ENCODE results near the gene ANKRD33B. TPM values are rescaled to one million over a fixed set of nuclear protein-coding genes. Genes with fewer than 3 reads are reported as not detected.
"Not testable (repeated sequence)": the region's sequence is repeated elsewhere in the genome, so short reads cannot be mapped to it uniquely, and the experiment has no call there.

ANKRD33B gene
- 1.7 TPM for total RNA-seq
- polyA plus RNA-seq (ENCODE audit: insufficient read depth in 1 of 8, insufficient read length in 8 of 8, low replicate concordance in 1 of 8), result 1 to 10 TPM; 1.1 to 1.9 (median 1.4) TPM
- long read RNA-seq, donor 1, result 0 reads
- long read RNA-seq, donor 2, result 0 reads
- long read RNA-seq, donor 3, full-length matches to known transcripts, result 1 of 1 reads
- long read RNA-seq, donor 3, partial matches to known transcripts, result 0 of 1 reads
- long read RNA-seq, donor 3, other reads (novel, unspliced or antisense), result 0 of 1 reads
- long read RNA-seq, donor 4, result 0 reads
- long read RNA-seq, donor 5, full-length matches to known transcripts, result 1 of 1 reads
- long read RNA-seq, donor 5, partial matches to known transcripts, result 0 of 1 reads
- long read RNA-seq, donor 5, other reads (novel, unspliced or antisense), result 0 of 1 reads
- long read RNA-seq, donor 6, result 0 reads
- long read RNA-seq, donor 7, result 0 reads
- long read RNA-seq, donor 8, result 0 reads
- long read RNA-seq, donor 9, result 0 reads
- long read RNA-seq, donor 10, result 0 reads
- long read RNA-seq, donor 11, result 0 reads

- no peaks in the 10 kb centered on the region for H3K9me3 ChIP-seq (replicated peaks; ENCODE audit: control insufficient read depth, low read depth, low read length)
- DNase-seq, result peak; percentile 68
- H3K36me3 ChIP-seq (ENCODE audit: control insufficient read depth, insufficient read depth, low read length), result no peaks in the 10 kb centered on the region
- peak within 1 kb of the TSS; percentile 51 for H3K4me3 ChIP-seq (ENCODE audit: low read length)
- peaks cover 31% of the 10 kb centered on the region for H3K4me1 ChIP-seq (ENCODE audit: control insufficient read depth, insufficient read depth, low read length)
- H3K27me3 ChIP-seq (ENCODE audit: control insufficient read depth, insufficient read depth, low read length), result peaks cover 61% of the 10 kb centered on the region
- under 1% methylated on average over 107 of the region's 119 CpGs for WGBS (ENCODE audit: insufficient coverage)
- no peak within 1 kb of the TSS for H3K27ac ChIP-seq (ENCODE audit: low read length)
These were observed at the start of gene ANKRD33B for GRCh38 chr5:10563945-10564837. ANKRD33B (plus strand) TSS chr5:10564070; CDS start chr5:10564468, 398 bp downstream.

DNA sequence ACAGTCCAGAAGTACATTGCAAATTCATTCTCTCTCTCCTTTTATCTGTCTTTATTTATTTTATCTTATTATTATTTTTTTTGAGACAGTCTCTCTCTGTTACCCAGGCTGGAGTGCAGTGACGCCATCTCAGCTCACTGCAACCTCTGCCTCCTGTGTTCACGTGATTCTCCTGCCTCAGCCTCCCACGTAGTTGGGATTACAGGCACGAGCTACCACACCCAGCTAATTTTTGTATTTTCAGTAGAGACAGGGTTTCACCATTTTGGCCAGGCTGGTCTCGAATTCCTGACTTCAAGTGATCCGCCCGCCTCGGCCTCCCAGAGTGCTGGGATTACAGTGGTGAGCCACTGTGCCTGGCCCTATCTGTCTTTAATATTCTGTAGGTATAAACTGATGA is 49.3 kb upstream of the ANKRD33B start:
- not testable (repeated sequence) for DNase-seq; H3K27ac ChIP-seq (ENCODE audit: low read length); H3K9me3 ChIP-seq (replicated peaks; ENCODE audit: control insufficient read depth, low read depth, low read length); H3K4me1 ChIP-seq (ENCODE audit: control insufficient read depth, insufficient read depth, low read length); H3K4me3 ChIP-seq (ENCODE audit: low read length); H3K27me3 ChIP-seq (ENCODE audit: control insufficient read depth, insufficient read depth, low read length); H3K36me3 ChIP-seq (ENCODE audit: control insufficient read depth, insufficient read depth, low read length)
- WGBS (ENCODE audit: insufficient coverage), result 88% methylated on average over 3 of the region's 8 CpGs

GRCh38 chr5:10515492-10515891 is 48.4 kb upstream of the ANKRD33B start:
- no peaks in the 10 kb centered on the region for H3K9me3 ChIP-seq (replicated peaks; ENCODE audit: control insufficient read depth, low read depth, low read length)

GRCh38 chr5:10518347-10518746 is 45.5 kb upstream of the ANKRD33B start:
- DNase-seq, result peak; percentile 51
- Histone ChIP-seq H3K4me1 (ENCODE audit: control insufficient read depth, insufficient read depth, low read length) (peaks cover 5% of the 10 kb centered on the region), H3K4me3 (ENCODE audit: low read length) (no peak overlapping the region), H3K27ac (ENCODE audit: low read length) (no peak overlapping the region), H3K9me3 (replicated peaks; ENCODE audit: control insufficient read depth, low read depth, low read length) (no peaks in the 10 kb centered on the region), H3K36me3 (ENCODE audit: control insufficient read depth, insufficient read depth, low read length) (no peaks in the 10 kb centered on the region), H3K27me3 (ENCODE audit: control insufficient read depth, insufficient read depth, low read length) (no peaks in the 10 kb centered on the region)
- WGBS (ENCODE audit: insufficient coverage), result 91% methylated on average over 1 of the region's 2 CpGs

More at GRCh38 chr5:10515492-10515891, 48.4 kb upstream of the ANKRD33B start:
- DNase-seq, result no peak
- no peak overlapping the region for H3K27ac ChIP-seq (ENCODE audit: low read length)
- H3K36me3 ChIP-seq (ENCODE audit: control insufficient read depth, insufficient read depth, low read length), result no peaks in the 10 kb centered on the region
- WGBS (ENCODE audit: insufficient coverage), result no CpG with 5 or more reads among the region's 2 CpGs
- H3K4me3 ChIP-seq (ENCODE audit: low read length), result no peak overlapping the region
- H3K27me3 ChIP-seq (ENCODE audit: control insufficient read depth, insufficient read depth, low read length), result no peaks in the 10 kb centered on the region
- peaks cover 5% of the 10 kb centered on the region for H3K4me1 ChIP-seq (ENCODE audit: control insufficient read depth, insufficient read depth, low read length)

DNA sequence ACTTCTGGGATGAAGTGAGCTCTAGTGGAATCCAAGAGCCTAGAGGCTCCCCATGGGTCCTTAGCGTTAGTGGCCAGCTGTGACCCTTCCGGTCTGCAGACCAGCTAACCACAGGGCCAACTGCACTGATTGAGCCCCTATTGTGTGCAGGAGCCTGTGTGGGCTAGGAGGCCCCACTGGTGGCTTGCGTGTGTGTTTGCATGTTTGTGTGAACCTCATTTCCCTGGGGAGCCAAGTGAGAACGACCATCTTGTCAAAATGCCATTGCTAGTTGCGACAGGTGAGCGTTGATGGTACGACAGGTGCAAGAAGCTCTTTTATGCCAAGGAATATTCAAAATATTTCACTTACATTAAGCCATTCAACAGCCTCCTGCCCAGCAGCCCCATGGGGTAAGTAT is 44.1 kb upstream of the ANKRD33B start:
- 51% methylated on average over 6 of the region's 7 CpGs for WGBS (ENCODE audit: insufficient coverage)
- no peak for DNase-seq
- peaks cover 8% of the 10 kb centered on the region for H3K4me1 ChIP-seq (ENCODE audit: control insufficient read depth, insufficient read depth, low read length)
- H3K27ac ChIP-seq (ENCODE audit: low read length), result no peak overlapping the region
- H3K27me3 ChIP-seq (ENCODE audit: control insufficient read depth, insufficient read depth, low read length), result no peaks in the 10 kb centered on the region
- no peak overlapping the region for H3K4me3 ChIP-seq (ENCODE audit: low read length)
- no peaks in the 10 kb centered on the region for H3K9me3 ChIP-seq (replicated peaks; ENCODE audit: control insufficient read depth, low read depth, low read length)
- no peaks in the 10 kb centered on the region for H3K36me3 ChIP-seq (ENCODE audit: control insufficient read depth, insufficient read depth, low read length)

GRCh38 chr5:10520706-10521105 is 43.2 kb upstream of the ANKRD33B start:
- Histone ChIP-seq H3K27ac (ENCODE audit: low read length) (no peak overlapping the region), H3K27me3 (ENCODE audit: control insufficient read depth, insufficient read depth, low read length) (peaks cover 2% of the 10 kb centered on the region), H3K36me3 (ENCODE audit: control insufficient read depth, insufficient read depth, low read length) (no peaks in the 10 kb centered on the region), H3K9me3 (replicated peaks; ENCODE audit: control insufficient read depth, low read depth, low read length) (no peaks in the 10 kb centered on the region), H3K4me3 (ENCODE audit: low read length) (no peak overlapping the region), H3K4me1 (ENCODE audit: control insufficient read depth, insufficient read depth, low read length) (peaks cover 10% of the 10 kb centered on the region)
- 58% methylated on average over 2 of the region's 4 CpGs for WGBS (ENCODE audit: insufficient coverage)
- DNase-seq, result peak; percentile 82

DNA sequence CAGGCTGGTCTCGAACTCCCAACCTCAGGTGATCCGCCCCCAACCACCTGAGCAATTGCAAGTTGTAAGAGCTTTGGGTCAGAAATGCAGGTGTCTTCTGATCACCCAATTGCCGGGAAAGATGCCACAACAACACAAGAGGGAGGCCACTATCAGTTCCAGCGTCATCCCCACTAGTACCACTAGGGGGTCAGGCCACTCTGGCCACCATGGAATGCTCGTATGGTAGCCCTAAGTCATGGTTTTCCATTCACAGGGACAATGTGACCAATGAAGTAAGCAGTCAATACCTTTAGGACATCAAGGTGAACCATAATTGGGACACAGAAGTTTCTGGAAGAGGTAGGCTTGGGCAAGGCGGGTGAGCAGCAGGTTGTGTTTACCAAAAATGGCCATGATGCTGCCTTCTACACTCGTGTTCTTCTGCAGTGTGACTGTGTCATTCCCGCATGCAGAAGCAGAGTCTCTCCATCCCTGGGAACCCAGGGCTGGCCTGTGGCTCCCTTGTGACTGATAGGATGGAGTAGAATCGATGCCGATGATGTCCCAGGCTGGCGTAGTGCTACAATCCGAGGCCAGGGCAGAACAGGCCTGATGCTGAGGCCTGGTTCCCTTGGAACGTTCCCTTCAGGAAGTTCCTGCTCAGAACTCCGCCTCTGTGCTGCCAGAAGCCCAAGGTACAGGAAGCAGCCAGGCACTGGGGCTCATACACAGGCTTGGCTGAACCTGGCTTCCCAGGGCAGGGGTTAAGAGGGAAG is 42.2 kb upstream of the ANKRD33B start:
- DNase-seq, result no peak
- Histone ChIP-seq H3K4me1 (ENCODE audit: control insufficient read depth, insufficient read depth, low read length) (peaks cover 10% of the 10 kb centered on the region), H3K9me3 (replicated peaks; ENCODE audit: control insufficient read depth, low read depth, low read length) (no peaks in the 10 kb centered on the region), H3K27ac (ENCODE audit: low read length) (no peak overlapping the region), H3K4me3 (ENCODE audit: low read length) (no peak overlapping the region), H3K27me3 (ENCODE audit: control insufficient read depth, insufficient read depth, low read length) (peaks cover 2% of the 10 kb centered on the region), H3K36me3 (ENCODE audit: control insufficient read depth, insufficient read depth, low read length) (no peaks in the 10 kb centered on the region)
- 90% methylated on average over 12 of the region's 14 CpGs for WGBS (ENCODE audit: insufficient coverage)

DNA sequence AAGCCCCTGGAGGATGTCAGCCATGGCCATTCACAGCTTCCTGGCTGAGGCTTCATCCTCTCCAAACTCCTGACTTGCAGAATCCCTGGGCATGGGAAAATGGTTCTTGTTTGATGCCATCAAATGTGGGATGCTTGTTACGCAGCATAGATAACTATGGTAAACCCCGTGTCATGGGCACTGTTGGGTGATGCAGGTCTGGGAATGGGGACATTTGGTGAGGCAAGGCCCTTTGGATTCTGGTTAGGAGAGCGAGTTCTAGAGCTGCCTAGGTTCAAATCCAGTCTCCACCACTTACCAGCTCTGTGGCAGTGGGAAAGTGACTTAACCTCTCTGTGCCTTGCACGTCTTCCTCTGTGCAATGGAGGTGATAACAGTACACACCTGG is 41.7 kb upstream of the ANKRD33B start:
- DNase-seq, result no peak
- Histone ChIP-seq H3K27ac (ENCODE audit: low read length) (no peak overlapping the region), H3K4me1 (ENCODE audit: control insufficient read depth, insufficient read depth, low read length) (peaks cover 10% of the 10 kb centered on the region), H3K4me3 (ENCODE audit: low read length) (no peak overlapping the region), H3K27me3 (ENCODE audit: control insufficient read depth, insufficient read depth, low read length) (peaks cover 2% of the 10 kb centered on the region), H3K9me3 (replicated peaks; ENCODE audit: control insufficient read depth, low read depth, low read length) (no peaks in the 10 kb centered on the region), H3K36me3 (ENCODE audit: control insufficient read depth, insufficient read depth, low read length) (no peaks in the 10 kb centered on the region)
- 92% methylated on average over 2 of the region's 4 CpGs for WGBS (ENCODE audit: insufficient coverage)

- Histone ChIP-seq H3K4me1 (ENCODE audit: control insufficient read depth, insufficient read depth, low read length) (peaks cover 14% of the 10 kb centered on the region), H3K27ac (ENCODE audit: low read length) (no peak overlapping the region), H3K36me3 (ENCODE audit: control insufficient read depth, insufficient read depth, low read length) (no peaks in the 10 kb centered on the region), H3K4me3 (ENCODE audit: low read length) (no peak overlapping the region), H3K27me3 (ENCODE audit: control insufficient read depth, insufficient read depth, low read length) (peaks cover 2% of the 10 kb centered on the region), H3K9me3 (replicated peaks; ENCODE audit: control insufficient read depth, low read depth, low read length) (no peaks in the 10 kb centered on the region)
- WGBS (ENCODE audit: insufficient coverage), result 72% methylated on average over 7 of the region's 19 CpGs
- peak; percentile 63 for DNase-seq
These were observed 39.3 kb upstream of the ANKRD33B start for GRCh38 chr5:10524376-10525123.

Data from muscle of leg (tissue), 16 donors.